Mesenteric fat pad (tissue), 1 donor: ENCODE results near the gene TBCEL. TPM values are rescaled to one million over a fixed set of nuclear protein-coding genes. Genes with fewer than 3 reads are reported as not detected.
"Not testable (repeated sequence)": the region's sequence is repeated elsewhere in the genome, so short reads cannot be mapped to it uniquely, and the experiment has no call there.

Experiments
- DNase-seq: peaks from one replicate; pipeline ENCODE4 v3.0.0-alpha.2; 2020; ENCODE audit warnings: low spot score
- total RNA-seq: library from RNA; stranded (reverse); fragmentation: NEBNext Ultra II Directional; extraction: Animal tissue kit (Norgen Biotek cat#: 25700); gene quantifications from one replicate; pipeline ENCODE4 v1.2.1, GENCODE V29; 2021
- donor health status: DM: yes; HTN: yes; CAD: no.

Gene TBCEL
- total RNA-seq, 1 donor from 2014 or later = 23.6 TPM

DNA sequence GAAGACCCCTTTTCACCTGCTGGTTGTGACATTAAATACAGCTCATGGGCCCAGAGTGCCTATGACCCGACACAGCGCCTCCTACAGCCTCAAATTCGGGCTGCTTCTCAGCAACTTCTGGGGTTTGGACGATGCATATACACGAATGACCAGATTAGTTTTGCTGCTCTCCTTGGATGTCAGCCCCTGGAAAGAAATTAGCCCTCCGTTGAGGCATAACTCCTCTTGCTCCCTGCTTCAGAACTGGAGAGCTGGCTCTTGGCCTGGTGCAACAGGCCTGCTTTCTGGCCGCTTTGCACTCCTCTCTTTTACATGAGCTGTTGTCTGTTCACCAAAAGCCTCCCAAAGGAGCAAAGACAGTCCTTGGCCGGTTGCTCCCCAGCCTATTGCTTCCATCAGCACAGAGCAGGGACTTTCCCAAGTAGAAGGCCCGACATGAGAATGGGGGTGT is 80.4 kb downstream of the TBCEL start:
- no peak for DNase-seq

DNA sequence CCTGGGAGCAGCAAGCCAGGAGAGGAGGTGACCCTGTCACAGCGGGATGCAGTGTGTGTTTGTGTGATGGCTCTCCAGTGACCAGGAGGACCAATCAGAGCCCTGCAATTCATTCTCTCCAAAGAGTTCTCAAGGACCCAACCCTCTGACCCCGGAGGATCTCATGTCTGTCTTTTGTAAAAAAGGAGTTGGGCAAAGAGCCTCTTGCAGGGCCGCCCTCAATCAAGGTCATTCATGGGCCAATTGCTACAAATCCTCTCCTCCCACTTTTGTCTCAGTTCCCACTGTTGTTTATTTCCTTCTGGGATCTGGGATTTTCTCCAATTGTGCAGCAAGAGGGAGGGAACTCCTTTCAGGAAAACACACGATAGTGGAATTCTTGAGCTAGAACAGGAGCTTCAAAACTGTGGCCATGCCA is 81.2 kb downstream of the TBCEL start:
- no peak for DNase-seq

DNA sequence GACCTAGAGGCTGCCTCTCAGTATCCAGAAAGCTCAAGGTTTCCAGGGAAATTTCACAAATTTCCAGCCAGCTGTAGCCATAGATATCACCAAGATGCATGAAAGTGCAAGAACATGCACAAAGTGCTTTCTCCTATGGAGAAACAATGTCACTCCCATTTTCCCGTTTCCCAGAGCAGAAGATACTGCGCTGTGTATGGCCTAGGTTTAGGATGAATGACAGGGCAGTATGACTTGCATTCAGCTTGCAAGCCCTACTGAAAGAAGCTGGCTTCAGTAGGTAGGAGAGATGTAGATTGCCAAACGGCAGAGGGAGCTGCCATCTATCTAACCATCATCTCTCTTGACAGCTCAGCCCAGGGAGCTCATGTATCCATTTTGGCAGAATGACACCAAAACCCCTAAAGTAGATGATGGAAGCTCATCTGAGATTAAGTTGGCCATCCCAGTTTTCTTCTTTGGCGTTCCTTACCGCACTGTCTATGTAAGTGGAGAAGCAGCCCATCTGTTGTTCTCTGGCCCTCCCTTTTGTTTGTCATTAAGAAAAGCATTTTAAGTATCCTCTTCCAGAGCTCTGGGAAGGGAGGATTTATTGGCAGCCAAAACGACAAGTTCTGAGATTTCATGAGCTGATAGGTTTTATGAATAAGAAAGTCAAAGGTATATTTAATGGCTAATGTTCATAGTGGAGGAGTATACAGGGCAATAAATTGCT is 81.7 kb downstream of the TBCEL start:
- no peak for DNase-seq

DNA sequence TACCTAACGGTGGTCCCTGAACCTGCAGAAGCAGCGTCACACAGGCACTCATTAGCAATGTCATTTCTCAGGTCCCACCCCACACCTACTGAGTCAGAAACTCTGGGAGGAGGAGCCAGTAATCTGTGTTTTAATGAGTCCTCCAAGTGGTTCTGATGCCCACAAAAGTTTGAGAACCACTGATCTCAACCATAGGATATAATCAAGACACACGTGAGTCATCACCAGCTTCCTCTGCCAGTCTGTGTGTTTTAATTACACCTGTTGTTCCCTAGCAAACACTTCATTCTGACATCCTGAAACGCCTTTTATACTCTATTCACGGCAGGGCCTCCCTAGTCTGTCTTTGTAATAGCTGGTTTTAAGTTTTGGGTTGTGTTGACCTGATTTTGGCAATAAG is 82.9 kb downstream of the TBCEL start:
- DNase-seq = no peak

- DNase-seq = no peak
These were observed 84.5 kb downstream of the TBCEL start for GRCh38 chr11:121108413-121108812.

DNA sequence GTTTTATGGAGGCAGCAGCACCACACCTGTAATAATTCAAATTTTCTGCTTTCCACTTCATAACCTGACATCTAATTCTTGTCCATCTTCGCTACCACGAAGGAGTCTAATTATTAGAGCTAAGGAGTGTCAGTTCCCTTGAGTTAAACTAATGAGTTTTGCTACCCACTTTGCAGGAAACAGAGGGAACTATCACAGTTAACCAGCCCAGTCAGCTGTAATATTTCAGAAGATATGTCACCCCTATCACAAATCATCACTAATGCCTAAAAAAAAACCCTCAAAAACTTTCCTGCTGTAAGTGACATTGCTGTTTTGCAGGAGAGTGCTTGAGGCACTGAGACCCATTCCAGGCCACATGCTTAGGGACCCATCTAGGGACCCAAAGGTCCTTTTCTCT is 85.6 kb downstream of the TBCEL start:
- DNase-seq = no peak

DNA sequence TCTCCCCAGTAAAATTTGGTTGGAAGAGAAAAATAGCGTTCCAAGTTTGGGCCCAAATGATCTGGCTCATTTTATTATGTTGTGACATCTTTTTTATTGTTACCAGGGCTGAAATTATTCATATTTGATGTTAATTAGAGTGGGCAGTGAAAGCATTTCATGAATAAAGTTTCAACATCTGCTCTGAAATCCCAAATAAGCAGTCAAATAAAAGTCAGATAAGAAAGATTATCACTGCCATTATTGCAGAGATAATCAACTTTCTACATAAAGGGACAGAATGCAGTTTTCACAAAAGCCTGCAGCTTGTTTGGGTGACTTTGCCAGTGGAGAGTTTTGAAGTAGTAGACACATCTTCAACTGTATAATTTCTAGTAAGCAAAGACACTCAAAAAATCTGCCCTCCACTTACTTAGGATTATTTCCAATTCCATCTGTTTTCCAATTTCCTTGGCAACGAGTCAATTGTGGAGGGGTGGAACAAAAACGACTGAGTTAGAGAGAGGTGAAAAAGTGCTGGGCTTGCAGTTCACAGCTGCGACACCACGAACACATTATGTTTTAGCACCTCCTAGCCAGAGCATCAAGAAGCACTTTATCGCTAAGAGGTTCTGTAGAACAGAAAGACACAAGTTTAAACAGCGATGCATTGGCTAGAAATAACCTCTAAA is 86.1 kb downstream of the TBCEL start:
- DNase-seq = no peak

DNA sequence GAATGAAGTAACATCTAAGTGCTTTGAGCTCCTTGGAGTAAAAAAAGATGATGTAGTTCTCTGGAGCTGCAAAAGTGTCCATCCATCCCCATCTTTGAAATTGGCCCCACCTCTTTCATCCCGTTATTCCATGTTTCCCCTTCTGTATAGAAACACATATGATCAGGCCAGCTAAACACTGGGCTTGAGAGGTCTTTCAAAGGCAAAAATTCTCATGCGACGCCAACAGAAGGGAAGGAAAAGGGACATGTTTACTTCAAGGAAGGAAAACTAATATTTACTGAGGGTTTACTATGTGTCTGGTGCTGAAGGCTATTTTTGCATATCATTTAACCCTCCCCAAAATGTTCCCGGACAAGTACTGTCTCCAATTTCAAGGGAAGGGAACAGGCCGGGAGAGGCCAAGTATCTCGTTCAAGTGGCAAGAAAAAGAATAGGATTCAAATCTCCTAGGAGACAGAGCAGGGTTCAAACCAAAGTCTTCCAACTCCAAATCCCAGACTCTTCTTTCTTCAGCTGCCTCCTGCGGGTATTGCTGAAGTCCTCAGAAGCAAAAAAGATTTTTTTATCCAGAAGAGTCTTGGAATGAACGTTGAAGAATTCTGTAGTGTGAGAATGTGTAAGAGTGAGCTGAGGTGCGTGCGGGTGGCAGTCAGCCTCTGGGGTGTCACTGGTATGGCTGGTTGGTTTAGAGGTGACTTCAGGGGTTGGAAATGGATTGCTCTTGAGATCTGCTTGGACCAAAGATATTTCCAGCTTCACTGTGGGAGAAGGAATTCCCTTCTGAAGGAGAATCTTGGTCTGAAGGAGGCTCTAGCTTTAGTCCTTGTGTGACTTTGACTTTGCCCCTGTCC is 87.2 kb downstream of the TBCEL start:
- no peak for DNase-seq

GRCh38 chr11:121112498-121113455 is 88.9 kb downstream of the TBCEL start:
- DNase-seq = no peak

DNA sequence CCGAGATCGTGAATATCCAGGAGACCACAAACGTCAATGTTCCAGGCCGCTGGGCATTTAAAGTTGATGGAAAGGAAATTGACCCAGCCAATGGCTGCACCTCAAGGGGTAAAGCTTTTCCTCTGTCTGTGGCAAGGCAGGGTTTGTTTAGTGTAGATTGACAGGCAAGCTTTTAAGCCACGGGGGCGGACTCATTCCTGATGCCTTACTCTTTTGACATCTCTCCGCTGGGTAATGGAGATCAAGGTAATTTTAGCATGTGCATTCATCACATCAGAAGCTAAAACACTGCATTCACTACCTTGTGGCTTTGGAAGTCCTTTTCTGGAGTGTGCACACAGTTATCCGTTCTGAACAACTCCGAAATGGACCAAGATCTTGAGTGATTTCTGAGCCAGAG is 89.7 kb downstream of the TBCEL start:
- no peak for DNase-seq

DNA sequence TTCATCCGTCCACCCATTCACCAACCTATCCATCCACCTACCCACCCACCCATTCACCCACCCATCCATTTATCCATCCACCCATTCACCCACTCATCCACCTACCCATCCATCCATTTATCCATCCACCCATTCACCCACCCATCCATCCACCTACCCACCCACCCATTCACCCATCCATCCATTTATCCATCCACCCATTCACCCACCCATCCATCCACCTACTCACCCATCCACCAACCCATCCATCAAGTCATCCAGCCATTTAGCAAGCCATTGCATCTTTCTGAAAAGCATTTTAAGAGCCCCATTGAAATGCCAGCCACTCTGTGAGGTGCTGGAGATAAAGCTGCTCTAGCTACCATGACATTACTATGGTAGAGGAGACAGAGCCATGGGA is 91.1 kb downstream of the TBCEL start:
- DNase-seq = not testable (repeated sequence)

- no peak for DNase-seq
These were observed 93.9 kb downstream of the TBCEL start for GRCh38 chr11:121117788-121118187.

DNA sequence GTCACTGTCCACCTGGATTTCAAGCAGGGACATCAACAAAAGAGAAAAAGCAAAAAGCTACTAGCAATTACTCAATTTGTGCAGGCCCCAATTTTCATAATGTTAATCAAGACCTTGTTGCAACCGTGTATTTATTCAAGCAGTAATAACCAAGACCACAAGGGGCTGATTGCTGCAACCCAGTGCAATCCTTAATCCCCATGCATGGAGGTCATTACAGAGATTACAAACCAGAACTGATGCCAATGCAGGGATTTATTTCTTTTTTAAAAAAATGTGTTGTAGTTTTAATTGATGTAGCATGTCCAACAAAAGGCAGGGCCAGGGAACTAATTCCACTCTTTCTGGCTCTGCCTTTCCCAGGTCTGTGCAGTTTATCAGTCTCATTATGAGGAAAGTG is 95.5 kb downstream of the TBCEL start:
- DNase-seq = no peak

- DNase-seq = no peak
These were observed 98.4 kb downstream of the TBCEL start for GRCh38 chr11:121122328-121122727.

- no peak for DNase-seq
These were observed 99.7 kb downstream of the TBCEL start for GRCh38 chr11:121123496-121124069.

DNA sequence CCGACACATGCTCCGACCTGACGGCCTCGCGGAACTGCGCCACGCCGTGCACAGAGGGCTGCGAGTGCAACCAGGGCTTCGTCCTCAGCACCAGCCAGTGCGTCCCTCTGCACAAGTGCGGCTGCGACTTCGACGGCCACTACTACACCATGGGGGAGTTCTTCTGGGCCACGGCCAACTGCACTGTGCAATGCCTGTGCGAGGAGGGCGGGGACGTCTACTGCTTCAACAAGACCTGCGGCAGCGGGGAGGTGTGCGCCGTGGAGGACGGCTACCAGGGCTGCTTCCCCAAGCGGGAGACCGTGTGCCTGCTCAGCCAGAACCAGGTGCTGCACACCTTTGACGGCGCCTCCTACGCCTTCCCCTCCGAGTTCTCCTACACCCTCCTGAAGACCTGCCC is 103.9 kb downstream of the TBCEL start:
- DNase-seq = no peak

DNA sequence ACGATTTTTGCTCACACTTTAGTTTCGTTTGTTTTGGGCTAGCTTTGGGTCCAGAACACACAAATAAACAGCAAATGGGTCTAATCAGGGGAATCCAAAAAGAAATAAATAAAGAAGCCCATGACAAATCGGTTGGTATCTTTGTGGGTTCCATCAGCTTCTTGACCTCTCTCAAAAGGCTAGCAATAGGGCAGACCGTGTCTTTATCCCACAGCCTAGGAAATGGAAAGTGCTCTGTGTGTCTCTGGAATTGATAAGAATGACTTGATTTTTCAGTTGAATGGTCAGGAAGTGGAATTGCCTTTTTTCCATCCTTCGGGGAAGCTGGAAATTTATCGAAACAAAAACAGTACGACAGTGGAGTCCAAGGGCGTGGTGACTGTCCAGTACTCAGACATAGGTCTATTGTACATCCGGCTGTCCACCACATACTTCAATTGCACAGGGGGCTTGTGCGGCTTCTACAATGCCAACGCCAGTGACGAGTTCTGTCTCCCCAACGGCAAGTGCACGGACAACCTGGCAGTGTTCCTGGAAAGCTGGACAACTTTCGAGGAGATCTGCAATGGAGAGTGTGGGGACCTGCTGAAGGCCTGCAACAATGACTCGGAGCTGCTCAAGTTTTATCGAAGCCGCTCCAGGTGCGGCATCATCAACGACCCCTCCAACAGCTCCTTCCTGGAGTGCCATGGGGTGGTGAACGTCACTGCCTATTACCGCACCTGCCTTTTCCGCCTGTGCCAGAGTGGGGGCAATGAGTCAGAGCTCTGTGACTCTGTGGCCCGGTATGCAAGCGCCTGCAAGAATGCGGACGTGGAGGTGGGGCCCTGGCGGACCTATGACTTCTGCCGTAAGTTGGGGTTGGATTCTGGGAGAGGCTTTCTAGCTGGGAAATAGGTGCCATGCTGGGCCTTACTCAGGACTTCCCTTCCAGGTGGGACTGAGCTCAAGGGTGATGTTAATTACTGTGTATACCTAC is 105.7 kb downstream of the TBCEL start:
- no peak for DNase-seq

GRCh38 chr11:121131656-121132055 is 107.8 kb downstream of the TBCEL start:
- DNase-seq = no peak
